Measurements from ENCODE around the gene STX5. TPM values are rescaled to one million over a fixed set of nuclear protein-coding genes. Genes with fewer than 3 reads are reported as not detected.
A peak's percentile ranks its signal among the peaks of the same experiment; 100 is the strongest.

Gene STX5
- total and polyA plus RNA-seq, 9 of the 15 experiments (the other 6 are each of a cell fraction or from before 2014, with no cell fraction given), result 2.8 to 28.6 (median 23.7) TPM

- TF ChIP-seq ZFPM2 (CRISPR knock-in tag; IDR thresholded peaks at IDR 0.05) (no peak), ZNF561 (CRISPR knock-in tag; conservative IDR thresholded peaks at IDR 0.05) (no peak), PHF20 (IDR thresholded peaks at IDR 0.05; ENCODE audit: partially characterized antibody) (peak; percentile 36), AFF1 (IDR thresholded peaks at IDR 0.05; ENCODE audit: low read depth in 1 of 2, partially characterized antibody in 2 of 2) (peak in 1 of 2 experiments; percentile 25), ZNF354B (CRISPR knock-in tag; IDR thresholded peaks at IDR 0.05) (no peak), NKRF (IDR thresholded peaks at IDR 0.05; ENCODE audit: borderline replicate concordance) (peak; percentile 62; the same call in 1 of the 2 replicates), MBD1 (CRISPR knock-in tag; IDR thresholded peaks at IDR 0.05) (no peak), RAD51 (IDR thresholded peaks at IDR 0.05; ENCODE audit: borderline replicate concordance, low read depth) (peak; percentile 35; the same call in 1 of the 2 replicates), E2F8 (IDR thresholded peaks at IDR 0.05; ENCODE audit: low read depth, partially characterized antibody) (peak; percentile 13), STAT5A (IDR thresholded peaks at IDR 0.05; ENCODE audit: borderline replicate concordance, low read length) (no peak), GABPA (tag; conservative IDR thresholded peaks at IDR 0.05; ENCODE audit: low read depth) (peak; percentile 97), CTBP1 (IDR thresholded peaks at IDR 0.05; ENCODE audit: borderline replicate concordance) (peak; percentile 5; the same call in 1 of the 2 replicates), NCOA2 (IDR thresholded peaks at IDR 0.05; ENCODE audit: partially characterized antibody in 2 of 2) (no peak), SETDB1 (IDR thresholded peaks at IDR 0.05; ENCODE audit: low read length) (no peak), SMARCB1 (IDR thresholded peaks at IDR 0.05; ENCODE audit: insufficient read length, low read depth) (no peak)
Measured at GRCh38 chr11:62831520-62832335, at the start of gene STX5 (continued).

All from K562 (cell line).